ENCODE measurements around the gene CNTLN.

Gene CNTLN

DNA sequence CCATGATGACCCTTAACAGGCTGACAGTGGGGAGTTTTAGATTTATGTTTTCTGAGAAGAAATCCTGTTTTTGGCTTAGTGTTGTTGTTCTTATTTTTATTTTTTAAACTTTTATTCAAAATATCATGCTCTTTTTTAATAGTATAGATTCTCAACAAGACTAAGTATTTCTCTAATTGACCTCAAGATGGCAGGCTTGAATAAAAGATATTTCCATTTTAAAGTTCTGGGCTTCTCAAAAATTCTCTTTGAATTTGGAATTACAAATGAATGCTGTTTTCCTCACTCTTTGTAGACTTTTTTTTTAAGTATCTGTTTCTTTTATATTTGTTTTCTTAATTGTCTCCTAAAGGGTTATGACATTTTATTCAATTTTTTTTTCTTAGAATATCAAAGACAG is 394.0 kb downstream of the CNTLN start:
- no peaks in the 10 kb centered on the region for H3K79me2 ChIP-seq (ENCODE audit: insufficient read depth, low read length)
- no peak overlapping the region for H3K4me2 ChIP-seq (ENCODE audit: low read length)
- no peaks in the 10 kb centered on the region for H3K36me3 ChIP-seq (ENCODE audit: insufficient read depth, low read length)
- H4K20me1 ChIP-seq (ENCODE audit: insufficient read depth, low read length): no peaks in the 10 kb centered on the region
- no peak overlapping the region for H3K9ac ChIP-seq (ENCODE audit: low read length)
- H3K27me3 ChIP-seq (ENCODE audit: insufficient read depth, low read length): no peaks in the 10 kb centered on the region
- TF ChIP-seq, protein P1, sequence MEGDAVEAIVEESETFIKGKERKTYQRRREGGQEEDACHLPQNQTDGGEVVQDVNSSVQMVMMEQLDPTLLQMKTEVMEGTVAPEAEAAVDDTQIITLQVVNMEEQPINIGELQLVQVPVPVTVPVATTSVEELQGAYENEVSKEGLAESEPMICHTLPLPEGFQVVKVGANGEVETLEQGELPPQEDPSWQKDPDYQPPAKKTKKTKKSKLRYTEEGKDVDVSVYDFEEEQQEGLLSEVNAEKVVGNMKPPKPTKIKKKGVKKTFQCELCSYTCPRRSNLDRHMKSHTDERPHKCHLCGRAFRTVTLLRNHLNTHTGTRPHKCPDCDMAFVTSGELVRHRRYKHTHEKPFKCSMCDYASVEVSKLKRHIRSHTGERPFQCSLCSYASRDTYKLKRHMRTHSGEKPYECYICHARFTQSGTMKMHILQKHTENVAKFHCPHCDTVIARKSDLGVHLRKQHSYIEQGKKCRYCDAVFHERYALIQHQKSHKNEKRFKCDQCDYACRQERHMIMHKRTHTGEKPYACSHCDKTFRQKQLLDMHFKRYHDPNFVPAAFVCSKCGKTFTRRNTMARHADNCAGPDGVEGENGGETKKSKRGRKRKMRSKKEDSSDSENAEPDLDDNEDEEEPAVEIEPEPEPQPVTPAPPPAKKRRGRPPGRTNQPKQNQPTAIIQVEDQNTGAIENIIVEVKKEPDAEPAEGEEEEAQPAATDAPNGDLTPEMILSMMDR (IDR thresholded peaks at IDR 0.05; ENCODE audit: low read length): peak; percentile 30; the same call in 1 of the 2 replicates
- TF ChIP-seq EZH2 (IDR thresholded peaks at IDR 0.05; ENCODE audit: borderline replicate concordance, low read length): no peak
- no peak overlapping the region for H3K27ac ChIP-seq (ENCODE audit: low read depth, low read length, poor library complexity, severe bottlenecking)
- H3K4me1 ChIP-seq (ENCODE audit: insufficient read depth, low read length, severe bottlenecking): no peaks in the 10 kb centered on the region
- H3K4me3 ChIP-seq (ENCODE audit: low read depth, low read length, poor library complexity, severe bottlenecking): no peak overlapping the region
- H3F3A ChIP-seq (ENCODE audit: insufficient read depth, low read length): no peaks in the 10 kb centered on the region
- no peak overlapping the region for H2AFZ ChIP-seq (ENCODE audit: low read length)
- H3K9me3 ChIP-seq (ENCODE audit: low read length): no peaks in the 10 kb centered on the region
- no peaks in the 10 kb centered on the region for H3K9me2 ChIP-seq (ENCODE audit: low read depth, low read length)

DNA sequence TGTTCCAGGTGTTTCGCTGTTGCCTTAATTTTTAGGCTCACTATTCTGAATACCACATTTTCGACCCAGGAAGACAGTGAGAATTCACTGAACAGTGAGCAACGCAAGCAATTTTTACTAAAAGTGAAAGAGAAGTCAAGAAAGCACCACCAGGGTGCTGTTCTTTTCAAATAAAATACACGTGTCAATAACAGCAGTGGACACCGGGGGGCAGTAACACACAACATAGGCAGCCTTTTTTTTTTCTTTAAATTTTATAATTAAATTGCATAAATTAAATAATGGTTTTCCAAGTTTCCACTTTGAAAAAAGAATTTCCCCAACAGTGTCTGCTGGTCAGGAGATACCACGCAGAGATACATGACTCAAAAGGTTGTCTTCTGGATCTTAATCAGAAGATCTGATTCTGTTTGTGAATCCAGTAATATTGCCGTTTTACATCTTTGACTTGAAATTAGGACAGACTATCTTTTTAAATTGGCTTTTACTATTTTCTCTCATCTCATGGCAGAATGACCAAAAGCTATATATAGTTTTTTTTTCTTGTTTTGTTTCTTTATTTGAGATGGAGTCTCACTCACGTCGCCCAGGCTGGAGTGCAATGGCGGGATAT is 396.9 kb downstream of the CNTLN start:
- TF ChIP-seq, protein P1 (IDR thresholded peaks at IDR 0.05; ENCODE audit: low read length): peak; percentile 61
- TF ChIP-seq EZH2 (IDR thresholded peaks at IDR 0.05; ENCODE audit: borderline replicate concordance, low read length): no peak
- no peaks in the 10 kb centered on the region for H4K20me1 ChIP-seq (ENCODE audit: insufficient read depth, low read length)
- H3K4me3 ChIP-seq (ENCODE audit: low read depth, low read length, poor library complexity, severe bottlenecking): no peak overlapping the region
- H3K9ac ChIP-seq (ENCODE audit: low read length): no peak overlapping the region
- no peaks in the 10 kb centered on the region for H3K79me2 ChIP-seq (ENCODE audit: insufficient read depth, low read length)
- H3F3A ChIP-seq (ENCODE audit: insufficient read depth, low read length): no peaks in the 10 kb centered on the region
- no peak overlapping the region for H3K27ac ChIP-seq (ENCODE audit: low read depth, low read length, poor library complexity, severe bottlenecking)
- H3K4me1 ChIP-seq (ENCODE audit: insufficient read depth, low read length, severe bottlenecking): no peaks in the 10 kb centered on the region
- no peaks in the 10 kb centered on the region for H3K9me3 ChIP-seq (ENCODE audit: low read length)
- H3K4me2 ChIP-seq (ENCODE audit: low read length): no peak overlapping the region; the same call in 1 of the 2 replicates
- no peaks in the 10 kb centered on the region for H3K9me2 ChIP-seq (ENCODE audit: low read depth, low read length)
- H3K36me3 ChIP-seq (ENCODE audit: insufficient read depth, low read length): no peaks in the 10 kb centered on the region
- H2AFZ ChIP-seq (ENCODE audit: low read length): no peak overlapping the region
- no peaks in the 10 kb centered on the region for H3K27me3 ChIP-seq (ENCODE audit: insufficient read depth, low read length)

DNA sequence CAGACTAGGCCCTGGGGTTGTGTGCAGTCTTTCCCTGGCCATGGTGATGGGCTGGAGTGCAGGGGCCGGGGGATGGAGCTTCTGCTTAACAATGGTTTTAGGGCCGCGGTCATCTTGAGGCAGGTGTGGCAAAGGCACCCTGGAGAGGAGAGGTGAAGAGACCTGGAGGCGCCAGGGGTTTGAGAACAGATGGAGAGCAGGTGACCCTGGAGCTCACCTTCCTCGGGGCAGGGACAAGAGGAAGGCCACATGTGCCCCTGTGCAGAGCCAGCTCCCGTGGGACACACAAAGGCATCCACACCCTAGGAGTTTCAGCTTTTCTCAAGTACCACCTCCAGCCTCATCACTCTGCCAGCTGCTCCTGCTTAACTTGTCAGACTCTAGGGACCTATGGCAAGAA is 397.6 kb downstream of the CNTLN start:
- no peaks in the 10 kb centered on the region for H3K36me3 ChIP-seq (ENCODE audit: insufficient read depth, low read length)
- H3K9me3 ChIP-seq (ENCODE audit: low read length): no peaks in the 10 kb centered on the region
- H3K9ac ChIP-seq (ENCODE audit: low read length): no peak overlapping the region
- no peak for TF ChIP-seq EZH2 (IDR thresholded peaks at IDR 0.05; ENCODE audit: borderline replicate concordance, low read length)
- TF ChIP-seq, protein P1 (IDR thresholded peaks at IDR 0.05; ENCODE audit: low read length): no peak
- H2AFZ ChIP-seq (ENCODE audit: low read length): no peak overlapping the region
- no peaks in the 10 kb centered on the region for H3K9me2 ChIP-seq (ENCODE audit: low read depth, low read length)
- H3K4me2 ChIP-seq (ENCODE audit: low read length): no peak overlapping the region
- no peak overlapping the region for H3K27ac ChIP-seq (ENCODE audit: low read depth, low read length, poor library complexity, severe bottlenecking)
- H3K4me1 ChIP-seq (ENCODE audit: insufficient read depth, low read length, severe bottlenecking): no peaks in the 10 kb centered on the region
- H3K4me3 ChIP-seq (ENCODE audit: low read depth, low read length, poor library complexity, severe bottlenecking): no peak overlapping the region
- no peaks in the 10 kb centered on the region for H3K27me3 ChIP-seq (ENCODE audit: insufficient read depth, low read length)
- no peaks in the 10 kb centered on the region for H3F3A ChIP-seq (ENCODE audit: insufficient read depth, low read length)
- no peaks in the 10 kb centered on the region for H3K79me2 ChIP-seq (ENCODE audit: insufficient read depth, low read length)
- no peaks in the 10 kb centered on the region for H4K20me1 ChIP-seq (ENCODE audit: insufficient read depth, low read length)

Measured in OCI-LY1 (cell line).